ENCODE measurements around the gene ZNF554. TPM values are rescaled to one million over a fixed set of nuclear protein-coding genes. Genes with fewer than 3 reads are reported as not detected.

The ZNF554 gene
- total RNA-seq, 1 experiment from 2014 or later, result 5.9 TPM

DNA sequence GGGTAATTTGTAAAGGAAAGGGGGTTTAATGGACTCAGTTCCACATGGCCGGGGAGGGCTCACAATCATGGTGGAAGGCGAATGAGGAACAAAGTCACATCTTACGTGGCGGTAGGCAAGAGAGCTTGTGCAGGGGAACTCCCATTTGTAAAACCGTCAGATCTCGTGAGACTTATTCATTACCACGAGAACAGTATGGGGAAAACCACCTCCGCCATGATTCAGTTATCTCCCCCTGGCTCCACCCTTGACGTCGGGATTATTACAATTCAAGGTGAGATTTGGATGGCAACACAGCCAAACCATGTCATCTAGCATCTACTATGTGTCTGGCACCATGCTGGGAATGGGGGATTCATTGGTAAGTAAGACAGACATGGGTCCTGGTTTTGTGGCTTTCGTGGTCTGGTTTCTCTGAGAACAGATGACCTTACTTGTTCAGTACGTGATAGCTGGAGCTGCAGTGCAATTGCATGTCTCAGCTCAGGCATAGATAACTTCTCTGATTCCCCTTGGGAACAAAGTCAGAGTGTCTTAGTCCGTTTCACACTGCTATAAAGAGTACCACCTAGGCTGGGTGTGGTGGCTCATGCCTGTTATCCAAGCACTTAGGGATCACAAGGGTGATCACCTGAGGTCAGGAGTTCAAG, 8.3 kb downstream of the ZNF554 start:
- peaks cover 53 to 66% of the 10 kb centered on the region in 2 experiments for H3K9me3 Mint-ChIP-seq
- H2BK120ac ChIP-seq (ENCODE audit: low read depth, low read length, poor library complexity, severe bottlenecking), result no peak overlapping the region
- peaks cover 64 to 76% (median 66%) of the 10 kb centered on the region in 3 experiments for H3K36me3 Mint-ChIP-seq (ENCODE audit: insufficient read depth in 1 of 3, low read depth in 3 of 3)

More for the DNA sequence above, 8.3 kb downstream of the ZNF554 start:
- H3K27me3 ChIP-seq (ENCODE audit: insufficient read depth, low read length), result no peaks in the 10 kb centered on the region
- H3K18ac ChIP-seq (ENCODE audit: insufficient read length, low read depth, low read length), result no peak overlapping the region
- H3K79me1 ChIP-seq (ENCODE audit: insufficient read depth, low read depth, low read length, poor library complexity, severe bottlenecking), result no peaks in the 10 kb centered on the region
- no peak overlapping the region for H4K91ac ChIP-seq (ENCODE audit: insufficient read length, low read depth, low read length)
- no peak overlapping the region for H2AFZ ChIP-seq (ENCODE audit: low read length)
- no peaks in the 10 kb centered on the region for H3K79me2 ChIP-seq (ENCODE audit: insufficient read depth, low read length)
- DNase-seq, result no peak
- no peak overlapping the region for H3K4me3 Mint-ChIP-seq
- no peak overlapping the region for H3K23ac ChIP-seq (ENCODE audit: insufficient read length, low read depth, low read length)
- no peaks in the 10 kb centered on the region for H3K23me2 ChIP-seq (ENCODE audit: insufficient read length, low read depth, low read length, poor library complexity, severe bottlenecking)
- WGBS (ENCODE audit: extremely low coverage, insufficient read length, low lambda C conversion rate), result no CpG with 5 or more reads among the region's 13 CpGs
- H3K27ac Mint-ChIP-seq, result peak overlapping the region in 1 of 3 experiments; percentile 37; a peak in 1 of 7 replicates
- no peak overlapping the region for H3K14ac ChIP-seq (ENCODE audit: insufficient read depth, low read length)
- no peak overlapping the region for H2AK5ac ChIP-seq (ENCODE audit: insufficient read length, low read length)
- H3K4ac ChIP-seq (ENCODE audit: low read depth, low read length), result no peak overlapping the region
- no peaks in the 10 kb centered on the region for H4K20me1 ChIP-seq (ENCODE audit: control insufficient read depth, insufficient read depth, insufficient read length)
- H2BK15ac ChIP-seq (ENCODE audit: low read depth, low read length), result no peak overlapping the region
- no peak overlapping the region for H3K9ac ChIP-seq (ENCODE audit: extremely low read depth, insufficient read length, low read length)
- no peak for TF ChIP-seq CTCF (conservative IDR thresholded peaks at IDR 0.05)
- no peaks in the 10 kb centered on the region for H3K4me1 Mint-ChIP-seq
- no peak overlapping the region for H2BK12ac ChIP-seq (ENCODE audit: insufficient read length, low read depth, low read length)
- no peak overlapping the region for H4K5ac ChIP-seq (ENCODE audit: insufficient read length, low read depth, low read length)
- H3K27me3 Mint-ChIP-seq (ENCODE audit: low read depth), result no peaks in the 10 kb centered on the region; the same call in 1 of the 2 replicates
- H3K27ac ChIP-seq (ENCODE audit: insufficient read length, low read depth, low read length), result no peak overlapping the region
- H4K8ac ChIP-seq (replicated peaks; ENCODE audit: insufficient read length, low read depth, low read length), result no peak overlapping the region
- no peak overlapping the region for H3K56ac ChIP-seq (ENCODE audit: insufficient read length, low read depth, low read length)
- H3K9me3 ChIP-seq (ENCODE audit: control insufficient read depth, low read depth, low read length), result peaks cover 23% of the 10 kb centered on the region
- H2BK20ac ChIP-seq (ENCODE audit: low read depth, low read length, poor library complexity, severe bottlenecking), result no peak overlapping the region
- no peak overlapping the region for H2BK5ac ChIP-seq (ENCODE audit: insufficient read length, low read length)
- H3K4me1 ChIP-seq (ENCODE audit: insufficient read depth, low read length), result no peaks in the 10 kb centered on the region
- H3K4me2 ChIP-seq (ENCODE audit: insufficient read depth, insufficient read length, low read length), result no peak overlapping the region
- no peak overlapping the region for H3T11ph ChIP-seq (ENCODE audit: low read length)
